ENCODE data around the gene ACSBG1.

- TF ChIP-seq POLR2A (IDR thresholded peaks at IDR 0.05) (no peak), CTCF (IDR thresholded peaks at IDR 0.05) (no peak)
These were observed 46.1 kb upstream of the ACSBG1 start for GRCh38 chr15:78280319-78281072.
